ENCODE data around the gene SCRG1.

DNA sequence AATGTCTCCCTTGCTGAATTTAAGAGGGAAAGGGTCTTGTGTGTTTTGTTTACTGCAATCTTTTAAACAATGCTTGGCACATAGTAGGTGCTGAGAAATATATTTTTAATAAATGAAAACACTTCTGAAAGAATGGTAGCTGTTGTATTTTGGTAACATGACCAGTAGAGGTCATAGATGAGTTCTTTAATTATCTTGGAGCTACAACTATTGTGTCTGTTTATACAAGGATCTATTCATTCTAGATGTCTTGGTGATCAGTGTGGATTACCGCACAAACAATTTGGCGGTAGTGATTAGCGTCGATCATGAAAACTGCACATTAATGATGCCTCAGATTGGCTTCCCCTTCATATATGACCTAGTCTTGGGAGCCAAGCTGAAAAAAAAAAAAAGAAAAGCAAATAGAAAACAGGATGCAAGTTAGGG is 21.4 kb upstream of the SCRG1 start:
- TF ChIP-seq, protein P1, sequence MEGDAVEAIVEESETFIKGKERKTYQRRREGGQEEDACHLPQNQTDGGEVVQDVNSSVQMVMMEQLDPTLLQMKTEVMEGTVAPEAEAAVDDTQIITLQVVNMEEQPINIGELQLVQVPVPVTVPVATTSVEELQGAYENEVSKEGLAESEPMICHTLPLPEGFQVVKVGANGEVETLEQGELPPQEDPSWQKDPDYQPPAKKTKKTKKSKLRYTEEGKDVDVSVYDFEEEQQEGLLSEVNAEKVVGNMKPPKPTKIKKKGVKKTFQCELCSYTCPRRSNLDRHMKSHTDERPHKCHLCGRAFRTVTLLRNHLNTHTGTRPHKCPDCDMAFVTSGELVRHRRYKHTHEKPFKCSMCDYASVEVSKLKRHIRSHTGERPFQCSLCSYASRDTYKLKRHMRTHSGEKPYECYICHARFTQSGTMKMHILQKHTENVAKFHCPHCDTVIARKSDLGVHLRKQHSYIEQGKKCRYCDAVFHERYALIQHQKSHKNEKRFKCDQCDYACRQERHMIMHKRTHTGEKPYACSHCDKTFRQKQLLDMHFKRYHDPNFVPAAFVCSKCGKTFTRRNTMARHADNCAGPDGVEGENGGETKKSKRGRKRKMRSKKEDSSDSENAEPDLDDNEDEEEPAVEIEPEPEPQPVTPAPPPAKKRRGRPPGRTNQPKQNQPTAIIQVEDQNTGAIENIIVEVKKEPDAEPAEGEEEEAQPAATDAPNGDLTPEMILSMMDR (IDR thresholded peaks at IDR 0.05): peak; percentile 55
- TF ChIP-seq EZH2 (IDR thresholded peaks at IDR 0.05; ENCODE audit: borderline replicate concordance, insufficient read depth, low read depth, low read length, poor library complexity, severe bottlenecking): no peak
